Gastrocnemius medialis (tissue), 4 donors: ENCODE results near the gene PFKFB1. TPM values are rescaled to one million over a fixed set of nuclear protein-coding genes. Genes with fewer than 3 reads are reported as not detected.
A peak's percentile ranks its signal among the peaks of the same experiment; 100 is the strongest.
"Not testable (repeated sequence)": the region's sequence is repeated elsewhere in the genome, so short reads cannot be mapped to it uniquely, and the experiment has no call there.

Experiments used
- ATAC-seq, 2 donors: fragments of 150-250 bp; one replicate each; pipeline ENCODE4 v1.9.1; 2016
- DNase-seq, 2 donors: peaks; one replicate each; pipeline ENCODE4 v3.0.0-alpha.2; 2019
- H3K27ac ChIP-seq, 4 donors: fragments of 200-600 bp; sonication (generic); 1 replicate in 1 of 4; 2 replicates in 3 of 4; pipeline ENCODE4 v1.5.1; 2016 to 2018; ENCODE audit warnings: mild to moderate bottlenecking in 2 of 4, moderate library complexity in 1 of 4
- H3K27me3 ChIP-seq, 3 donors: fragments of 200-600 bp; sonication (generic) in 2 of 3; 1 replicate in 1 of 3; 2 replicates in 2 of 3; pipeline versions ENCODE4 v1.5.1 to v1.6.0; 2016 to 2019; ENCODE audit warnings: mild to moderate bottlenecking in 1 of 3, moderate library complexity in 1 of 3
- H3K36me3 ChIP-seq, 2 donors: fragments of 200-600 bp; sonication (generic) in 1 of 2; one replicate each; pipeline ENCODE4 v1.5.1; 2017 to 2018
- H3K4me1 ChIP-seq, 2 donors: fragments of 200-600 bp; sonication (generic) in 1 of 2; one replicate each; pipeline ENCODE4 v1.5.1; 2016 to 2017; ENCODE audit warnings: mild to moderate bottlenecking in 2 of 2
- H3K4me3 ChIP-seq, 4 donors: fragments of 200-600 bp; sonication (generic) in 3 of 4; 1 replicate in 1 of 4; 2 replicates in 3 of 4; pipeline ENCODE4 v1.5.1; 2016 to 2019; ENCODE audit warnings: mild to moderate bottlenecking in 2 of 4
- H3K9me3 ChIP-seq, 3 donors: fragments of 200-600 bp; sonication (generic) in 2 of 3; 1 replicate in 1 of 3; 2 replicates in 2 of 3; pipeline ENCODE4 v1.5.1; 2016 to 2019
- CTCF ChIP-seq, 5 experiments: fragments of 450-650 bp in 3 of 5; fragments of 200-600 bp in 2 of 5; sonication (generic) in 2 of 5; IDR thresholded peaks in 4 of 5; conservative IDR thresholded peaks in 1 of 5; 1 replicate in 4 of 5; 2 replicates in 1 of 5; pipeline ENCODE4 v1.5.1; 2016 to 2019; ENCODE audit warnings: antibody characterized with exemption in 5 of 5, mild to moderate bottlenecking in 3 of 5, moderate library complexity in 3 of 5
- POLR2A ChIP-seq, 2 donors: fragments of 450-650 bp; IDR thresholded peaks; one replicate each; pipeline ENCODE4 v1.6.1; 2017; ENCODE audit warnings: antibody characterized with exemption in 2 of 2, mild to moderate bottlenecking in 2 of 2, moderate library complexity in 2 of 2
- in situ Hi-C, 4 donors: fragments of 200-750 bp; cut with MboI; loops; one replicate each; pipeline versions ENCODE4 v1.15.0 to v1.8.0; 2017; ENCODE audit warnings: low sequenced_read_pairs in 4 of 4
- intact Hi-C: fragments of 100-400 bp; cut with DNase I; formaldehyde crosslinking; loops from one replicate; pipeline ENCODE4 v1.15.1; 2023; ENCODE audit warnings: low total_unique reads
- total RNA-seq, 4 donors: library from RNA; depleted of rRNA; stranded (reverse); fragments of >200 nt; gene quantifications; one replicate each; pipeline versions ENCODE4 v1.1.0 to v1.2.3, GENCODE V29; 2016

PFKFB1 gene
- total RNA-seq, 4 donors from 2014 or later: 4.3 to 40.1 (median 13.9) TPM

DNA sequence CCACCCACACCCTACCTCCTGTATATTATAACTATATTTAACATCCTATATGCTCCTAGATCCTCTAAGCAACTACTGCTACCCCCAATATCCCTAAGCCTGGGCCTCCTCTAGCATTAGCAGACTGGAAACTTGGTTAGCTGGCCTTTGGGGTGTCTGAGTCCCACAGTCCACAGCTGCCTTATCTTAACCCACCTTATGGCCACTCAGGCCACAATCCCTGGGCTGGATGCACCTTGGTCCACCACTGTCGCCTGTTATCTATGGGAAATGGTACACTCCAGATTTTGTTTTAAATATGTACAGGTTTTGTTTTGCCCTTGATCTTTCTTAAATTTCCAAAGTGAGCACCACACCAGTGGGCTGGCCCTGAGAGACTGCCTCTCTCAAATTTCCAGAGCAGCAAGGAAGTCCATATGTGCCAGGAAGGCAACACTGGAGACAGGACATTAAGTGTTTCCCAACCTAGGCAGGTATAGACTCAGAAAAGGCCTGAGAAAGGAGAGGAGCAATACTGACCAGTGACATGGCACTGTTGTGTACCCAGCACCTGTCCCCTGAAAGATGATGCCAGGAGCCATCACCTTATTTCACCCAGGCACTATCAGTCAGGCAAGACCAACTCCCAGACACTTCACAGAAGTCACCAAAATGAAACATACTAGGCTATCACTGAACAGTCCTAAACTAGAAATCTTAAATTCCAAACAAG, 921 bp downstream of the PFKFB1 start:
- H3K27ac ChIP-seq: peak overlapping the region; percentile 84 to 93 (median 90)
- peak; percentile 45 to 73 for DNase-seq
- peak; percentile 57 to 63 for ATAC-seq
- intact Hi-C loops (no loop called here), in situ Hi-C loops (no loop called here)
- no peaks in the 10 kb centered on the region for H3K36me3 ChIP-seq
- H3K27me3 ChIP-seq: no peaks in the 10 kb centered on the region
- H3K9me3 ChIP-seq: no peaks in the 10 kb centered on the region
- TF ChIP-seq POLR2A (IDR thresholded peaks at IDR 0.05): peak in 1 of 2 donors; percentile 8
- TF ChIP-seq CTCF (IDR thresholded peaks at IDR 0.05 in 4 of 5, conservative IDR thresholded peaks at IDR 0.05 in 1 of 5): no peak
- peaks cover 21 to 36% of the 10 kb centered on the region in 2 donors for H3K4me1 ChIP-seq
- peak overlapping the region; percentile 33 to 47 (median 40) for H3K4me3 ChIP-seq

GRCh38 chrX:54991706-54992105, 2.3 kb downstream of the PFKFB1 start:
- peak overlapping the region; percentile 84 to 93 (median 90) for H3K27ac ChIP-seq
- intact Hi-C loops: no loop called here
- ATAC-seq (no peak), DNase-seq (no peak)
- no peaks in the 10 kb centered on the region for H3K27me3 ChIP-seq
- H3K36me3 ChIP-seq: no peaks in the 10 kb centered on the region
- no peaks in the 10 kb centered on the region for H3K9me3 ChIP-seq
- no peak for TF ChIP-seq CTCF (IDR thresholded peaks at IDR 0.05 in 4 of 5, conservative IDR thresholded peaks at IDR 0.05 in 1 of 5)
- TF ChIP-seq POLR2A (IDR thresholded peaks at IDR 0.05): no peak
- H3K4me3 ChIP-seq: peak overlapping the region in 3 of 4 donors; percentile 40 to 46 (median 41)
- in situ Hi-C loops: no loop called here
- peaks cover 23 to 33% of the 10 kb centered on the region in 2 donors for H3K4me1 ChIP-seq

GRCh38 chrX:54983306-54983705, 10.7 kb downstream of the PFKFB1 start:
- H3K4me3 ChIP-seq, H3K4me1 ChIP-seq, H3K27me3 ChIP-seq, in situ Hi-C loops, H3K9me3 ChIP-seq, intact Hi-C loops, DNase-seq, ATAC-seq, H3K27ac ChIP-seq, H3K36me3 ChIP-seq: not testable (repeated sequence)

DNA sequence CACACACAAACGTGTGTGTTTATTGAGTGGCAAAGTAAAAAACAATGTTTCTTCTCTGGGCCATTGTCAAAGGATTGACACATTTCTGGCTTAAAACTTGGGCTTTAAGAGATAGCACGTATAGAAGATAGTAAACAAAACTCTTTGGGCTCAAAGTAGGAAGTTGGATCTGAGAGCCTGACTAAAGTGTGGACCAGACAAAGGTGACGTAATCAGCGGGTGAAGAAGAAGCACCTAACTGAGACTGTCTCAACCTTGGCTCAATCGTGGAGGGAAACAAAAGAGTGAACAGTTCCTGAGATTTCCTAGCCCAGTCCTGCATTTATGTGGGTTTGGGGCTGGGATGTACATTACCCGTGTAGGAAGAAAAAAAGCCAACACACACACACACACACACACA, 13.7 kb downstream of the PFKFB1 start:
- TF ChIP-seq POLR2A (IDR thresholded peaks at IDR 0.05) (no peak), CTCF (IDR thresholded peaks at IDR 0.05 in 4 of 5, conservative IDR thresholded peaks at IDR 0.05 in 1 of 5) (no peak)
- Histone ChIP-seq H3K9me3 (no peaks in the 10 kb centered on the region), H3K27me3 (no peaks in the 10 kb centered on the region), H3K4me3 (no peak overlapping the region), H3K36me3 (no peaks in the 10 kb centered on the region), H3K27ac (peak overlapping the region in 3 of 4 donors; percentile 24 to 58 (median 45)), H3K4me1 (peaks cover 0 to 6% of the 10 kb centered on the region in 2 donors)
- ATAC-seq: no peak
- no peak for DNase-seq
- intact Hi-C loops (no loop called here), in situ Hi-C loops (no loop called here)

GRCh38 chrX:54979432-54979831, 14.6 kb downstream of the PFKFB1 start:
- Histone ChIP-seq H3K4me3 (no peak overlapping the region), H3K27ac (peak overlapping the region in 3 of 4 donors; percentile 45 to 58 (median 45)), H3K4me1 (peaks cover 0 to 6% of the 10 kb centered on the region in 2 donors), H3K9me3 (no peaks in the 10 kb centered on the region), H3K27me3 (no peaks in the 10 kb centered on the region), H3K36me3 (no peaks in the 10 kb centered on the region)
- intact Hi-C loops: no loop called here
- no peak for ATAC-seq
- no peak for TF ChIP-seq CTCF (IDR thresholded peaks at IDR 0.05 in 4 of 5, conservative IDR thresholded peaks at IDR 0.05 in 1 of 5)
- no peak for TF ChIP-seq POLR2A (IDR thresholded peaks at IDR 0.05)
- in situ Hi-C loops: no loop called here
- DNase-seq: no peak
